C1 segment of cervical spinal cord (tissue), 14 donors: ENCODE data around the gene GLYAT.
"Not testable (repeated sequence)": the region's sequence is repeated elsewhere in the genome, so short reads cannot be mapped to it uniquely, and the experiment has no call there.

ENCODE experiments used
- DNase-seq, 14 donors: peaks; one replicate each; lab custom pipeline; 2025; lab: John Stamatoyannopoulos, UW

GLYAT gene

GRCh38 chr11:58685973-58686722, 45.6 kb downstream of the GLYAT start:
- no peak for DNase-seq

- DNase-seq, result not testable (repeated sequence)
Measured at GRCh38 chr11:58682660-58683059, 49.1 kb downstream of the GLYAT start.

- not testable (repeated sequence) for DNase-seq
Measured at GRCh38 chr11:58677536-58677935, 54.2 kb downstream of the GLYAT start.

- no peak for DNase-seq
Measured at GRCh38 chr11:58676563-58677135, 55.1 kb downstream of the GLYAT start.

- DNase-seq, result peak in 12 of 14 donors; percentile 1 to 73 (median 20)
Measured at GRCh38 chr11:58675334-58676155, 56.2 kb downstream of the GLYAT start.

- peak in 1 of 14 donors; percentile 2 for DNase-seq
Measured at GRCh38 chr11:58674609-58675008, 57.1 kb downstream of the GLYAT start.

GRCh38 chr11:58671983-58672633, 59.6 kb downstream of the GLYAT start:
- no peak for DNase-seq

- no peak for DNase-seq
Measured at GRCh38 chr11:58659910-58660570, 71.7 kb downstream of the GLYAT start.

GRCh38 chr11:58659404-58659803, 72.3 kb downstream of the GLYAT start:
- DNase-seq, result no peak
